OCI-LY1 (cell line): ENCODE results near the gene ADNP.

Experiments
- H2AFZ ChIP-seq: fragments of 200-600 bp; sonication (generic), shearing (Covaris generic); 2 replicates; pipeline ENCODE4 v1.6.0; 2014; ENCODE audit warnings: antibody characterized with exemption, mild to moderate bottlenecking, low read length
- H3F3A ChIP-seq: fragments of 200-600 bp; sonication (generic), shearing (Covaris generic); 2 replicates; pipeline ENCODE4 v1.6.0; 2014; ENCODE audit warnings: mild to moderate bottlenecking, antibody characterized with exemption, low read length, moderate library complexity; ENCODE audit not compliant: insufficient read depth
- H3K27ac ChIP-seq: fragments of 200-600 bp; sonication (generic); 2 replicates; pipeline ENCODE4 v1.5.1; 2014; ENCODE audit warnings: low read length, mixed run types, mild to moderate bottlenecking, low read depth; ENCODE audit not compliant: poor library complexity, severe bottlenecking
- H3K27me3 ChIP-seq: fragments of 200-600 bp; sonication (generic); 2 replicates; pipeline ENCODE4 v1.6.0; 2014; ENCODE audit warnings: antibody characterized with exemption, mild to moderate bottlenecking, low read length, moderate library complexity; ENCODE audit not compliant: insufficient read depth
- H3K36me3 ChIP-seq: fragments of 200-600 bp; sonication (generic); 2 replicates; pipeline ENCODE4 v1.6.1; 2014; ENCODE audit warnings: mild to moderate bottlenecking, antibody characterized with exemption, low read length, moderate library complexity, mixed read lengths; ENCODE audit not compliant: insufficient read depth
- H3K4me1 ChIP-seq: fragments of 200-600 bp; sonication (generic); 2 replicates; pipeline ENCODE4 v1.5.1; 2014; ENCODE audit warnings: mild to moderate bottlenecking, low read length, moderate library complexity; ENCODE audit not compliant: insufficient read depth, severe bottlenecking
- H3K4me2 ChIP-seq: fragments of 200-600 bp; sonication (generic), shearing (Covaris generic); 2 replicates; pipeline ENCODE4 v1.6.1; 2014; ENCODE audit warnings: low read length
- H3K4me3 ChIP-seq: fragments of 200-600 bp; sonication (generic); 2 replicates; pipeline ENCODE4 v1.5.1; 2014; ENCODE audit warnings: low read length, low read depth, mild to moderate bottlenecking, mixed read lengths; ENCODE audit not compliant: poor library complexity, severe bottlenecking
- H3K79me2 ChIP-seq: fragments of 200-600 bp; shearing (Covaris generic); 2 replicates; pipeline ENCODE4 v1.6.1; 2016; ENCODE audit warnings: mixed run types, low read length, mixed read lengths; ENCODE audit not compliant: insufficient read depth
- H3K9ac ChIP-seq: fragments of 200-600 bp; sonication (generic), shearing (Covaris generic); 2 replicates; pipeline ENCODE4 v1.6.1; 2014; ENCODE audit warnings: mild to moderate bottlenecking, low read length, mixed read lengths
- H3K9me2 ChIP-seq: fragments of 200-600 bp; sonication (generic), shearing (Covaris generic); 2 replicates; pipeline ENCODE4 v1.6.1; 2014; ENCODE audit warnings: low read depth, mild to moderate bottlenecking, low read length, mixed read lengths
- H3K9me3 ChIP-seq: fragments of 200-600 bp; shearing (Covaris generic); 2 replicates; pipeline ENCODE4 v1.6.1; 2014; ENCODE audit warnings: low read length, mixed read lengths
- H4K20me1 ChIP-seq: fragments of 200-600 bp; sonication (generic), shearing (Covaris generic); 2 replicates; pipeline ENCODE4 v1.6.0; 2016; ENCODE audit warnings: mild to moderate bottlenecking, low read length; ENCODE audit not compliant: insufficient read depth
- CTCF ChIP-seq: fragments of 200-600 bp; sonication (generic), shearing (Covaris generic); IDR thresholded peaks from 2 replicates; pipeline ENCODE4 v1.5.1; 2017; ENCODE audit warnings: mild to moderate bottlenecking, antibody characterized with exemption, low read length, moderate library complexity, mixed read lengths
- EZH2 ChIP-seq: fragments of 200-600 bp; sonication (generic), shearing (Covaris generic); IDR thresholded peaks from 2 replicates; pipeline ENCODE4 v1.8.0; 2017; ENCODE audit warnings: borderline replicate concordance, mixed run types, mild to moderate bottlenecking, antibody characterized with exemption, low read length, moderate library complexity, mixed read lengths

Gene ADNP

GRCh38 chr20:50957276-50957675 is 26.0 kb upstream of the ADNP start:
- Histone ChIP-seq H3K27ac (no peak overlapping the region), H3K4me3 (peak overlapping the region; percentile 94), H3K9ac (peak overlapping the region; percentile 91), H4K20me1 (peaks cover 5% of the 10 kb centered on the region; the same call in 1 of the 2 replicates), H3K79me2 (peaks cover 47% of the 10 kb centered on the region), H3K27me3 (no peaks in the 10 kb centered on the region), H3K9me3 (no peaks in the 10 kb centered on the region), H3K36me3 (peaks cover 41% of the 10 kb centered on the region), H3K9me2 (no peaks in the 10 kb centered on the region), H3K4me2 (peak overlapping the region; percentile 98), H2AFZ (no peak overlapping the region), H3F3A (no peaks in the 10 kb centered on the region), H3K4me1 (peaks cover 37% of the 10 kb centered on the region)
- TF ChIP-seq CTCF (no peak), EZH2 (no peak)

GRCh38 chr20:50953821-50954220 is 22.6 kb upstream of the ADNP start:
- H3K9ac ChIP-seq = no peak overlapping the region
- H3K36me3 ChIP-seq = peaks cover 60% of the 10 kb centered on the region
- H3K4me2 ChIP-seq = no peak overlapping the region
- no peak overlapping the region for H2AFZ ChIP-seq
- TF ChIP-seq CTCF (no peak), EZH2 (no peak)
- no peaks in the 10 kb centered on the region for H3K9me2 ChIP-seq
- H4K20me1 ChIP-seq = peaks cover 5% of the 10 kb centered on the region; the same call in 1 of the 2 replicates
- peaks cover 22% of the 10 kb centered on the region for H3K4me1 ChIP-seq
- H3F3A ChIP-seq = no peaks in the 10 kb centered on the region
- no peak overlapping the region for H3K4me3 ChIP-seq
- no peaks in the 10 kb centered on the region for H3K9me3 ChIP-seq
- peaks cover 47% of the 10 kb centered on the region for H3K79me2 ChIP-seq
- H3K27me3 ChIP-seq = no peaks in the 10 kb centered on the region
- no peak overlapping the region for H3K27ac ChIP-seq

- Histone ChIP-seq H3K79me2 (peaks cover 46% of the 10 kb centered on the region), H3K9ac (no peak overlapping the region), H2AFZ (no peak overlapping the region), H3F3A (no peaks in the 10 kb centered on the region), H3K9me3 (no peaks in the 10 kb centered on the region), H3K27ac (no peak overlapping the region), H3K9me2 (no peaks in the 10 kb centered on the region), H3K4me1 (peaks cover 22% of the 10 kb centered on the region), H3K4me3 (no peak overlapping the region), H4K20me1 (peaks cover 5% of the 10 kb centered on the region; the same call in 1 of the 2 replicates), H3K4me2 (no peak overlapping the region), H3K36me3 (peaks cover 65% of the 10 kb centered on the region), H3K27me3 (no peaks in the 10 kb centered on the region)
- no peak for TF ChIP-seq CTCF
Measured at GRCh38 chr20:50953196-50953595, 22.0 kb upstream of the ADNP start.
